Stimulated activated CD8-positive, alpha-beta memory T cell treated with anti-CD3 and anti-CD28 coated beads, Interleukin-4, amount 100 ng/mL, for 1 hour (primary cell): Measurements from ENCODE around the gene NUDT1.

Source experiments
- DNase-seq, 2 donors: peaks; one replicate each; pipeline ENCODE4 v3.0.0-alpha.2; 2020; ENCODE audit warnings: low read depth in 2 of 2, low spot score in 1 of 2

NUDT1 gene

GRCh38 chr7:2295936-2296620, 54.1 kb downstream of the NUDT1 start:
- no peak for DNase-seq

GRCh38 chr7:2296832-2297231, 54.8 kb downstream of the NUDT1 start:
- DNase-seq = no peak

GRCh38 chr7:2299131-2299829, 57.3 kb downstream of the NUDT1 start:
- no peak for DNase-seq

- DNase-seq = no peak
Measured at GRCh38 chr7:2299870-2300512, 58.0 kb downstream of the NUDT1 start.
